GM12874 (cell line): ENCODE data around the gene WDR33.

Experiments used
- CTCF ChIP-seq: IDR thresholded peaks from 2 replicates; pipeline ENCODE4 v1.5.1; 2011; ENCODE audit warnings: low read depth, mild to moderate bottlenecking, control low read depth, low read length, moderate library complexity; ENCODE audit not compliant: insufficient read depth

Gene WDR33

GRCh38 chr2:127805491-127805890, 5.5 kb downstream of the WDR33 start:
- TF ChIP-seq CTCF: no peak

GRCh38 chr2:127799926-127800325, 11.0 kb downstream of the WDR33 start:
- TF ChIP-seq CTCF: no peak

- TF ChIP-seq CTCF: no peak
These were observed 14.6 kb downstream of the WDR33 start for GRCh38 chr2:127796389-127796788.

GRCh38 chr2:127792805-127793204, 18.2 kb downstream of the WDR33 start:
- no peak for TF ChIP-seq CTCF

- no peak for TF ChIP-seq CTCF
These were observed 20.1 kb downstream of the WDR33 start for GRCh38 chr2:127790694-127791529.

GRCh38 chr2:127786048-127786809, 24.7 kb downstream of the WDR33 start:
- TF ChIP-seq CTCF: no peak

- no peak for TF ChIP-seq CTCF
These were observed 25.9 kb downstream of the WDR33 start for GRCh38 chr2:127784965-127785518.
